IPS DF 6.9 (cell line): Measurements from ENCODE around the gene ACTBL2.
"Not testable (repeated sequence)": the region's sequence is repeated elsewhere in the genome, so short reads cannot be mapped to it uniquely, and the experiment has no call there.

Source experiments
- DNase-seq: peaks from one replicate; pipeline ENCODE4 v3.0.0-alpha.2; 2013; ENCODE audit warnings: low read depth, low spot score
- H3K27ac ChIP-seq: one replicate; pipeline ENCODE4 v1.5.1; 2013; ENCODE audit warnings: low read length, control low read depth
- H3K27me3 ChIP-seq: 2 replicates; pipeline ENCODE4 v1.6.1; 2013; ENCODE audit warnings: mild to moderate bottlenecking, low read length; ENCODE audit not compliant: control insufficient read depth, insufficient read depth
- H3K36me3 ChIP-seq: 2 replicates; pipeline ENCODE4 v1.6.1; 2013; ENCODE audit warnings: low read length; ENCODE audit not compliant: control insufficient read depth, insufficient read depth
- H3K4me1 ChIP-seq: 2 replicates; pipeline ENCODE4 v1.6.1; 2013; ENCODE audit warnings: low read length; ENCODE audit not compliant: control insufficient read depth, insufficient read depth
- H3K4me3 ChIP-seq: 2 replicates; pipeline ENCODE4 v1.5.1; 2013; ENCODE audit warnings: mild to moderate bottlenecking, low read length
- H3K9me3 ChIP-seq: 2 replicates; pipeline ENCODE4 v1.6.1; 2013; ENCODE audit warnings: low read length, inconsistent platforms; ENCODE audit not compliant: control insufficient read depth, insufficient read depth
- WGBS: extraction: QIAGEN DNeasy Blood & Tissue Kit; methylation state at CpG from one replicate; pipeline ENCODE4 v1.1.7; 2013; ENCODE audit warnings: mixed read lengths, missing lambda C conversion rate; ENCODE audit not compliant: insufficient read length, insufficient coverage; 5-methylcytosine and 5-hydroxymethylcytosine counted together

ACTBL2 gene

GRCh38 chr5:57468481-57469163 is 14.0 kb downstream of the ACTBL2 start:
- H3K27ac ChIP-seq: no peak overlapping the region
- WGBS: no CpG with 5 or more reads among the region's 5 CpGs
- DNase-seq: no peak
- H3K4me3 ChIP-seq: no peak overlapping the region
- no peaks in the 10 kb centered on the region for H3K36me3 ChIP-seq
- no peaks in the 10 kb centered on the region for H3K9me3 ChIP-seq
- no peaks in the 10 kb centered on the region for H3K4me1 ChIP-seq
- H3K27me3 ChIP-seq: no peaks in the 10 kb centered on the region

GRCh38 chr5:57466544-57466943 is 16.1 kb downstream of the ACTBL2 start:
- H3K4me1 ChIP-seq: no peaks in the 10 kb centered on the region
- H3K27me3 ChIP-seq: no peaks in the 10 kb centered on the region
- no peaks in the 10 kb centered on the region for H3K9me3 ChIP-seq
- no peak for DNase-seq
- H3K27ac ChIP-seq: no peak overlapping the region
- no CpG with 5 or more reads among the region's 3 CpGs for WGBS
- no peaks in the 10 kb centered on the region for H3K36me3 ChIP-seq
- H3K4me3 ChIP-seq: no peak overlapping the region

- WGBS: no CpG with 5 or more reads among the region's 3 CpGs
- H3K9me3 ChIP-seq, H3K27me3 ChIP-seq, DNase-seq, H3K4me1 ChIP-seq, H3K4me3 ChIP-seq, H3K27ac ChIP-seq, H3K36me3 ChIP-seq: not testable (repeated sequence)
Measured at GRCh38 chr5:57460056-57460455, 22.6 kb downstream of the ACTBL2 start.

GRCh38 chr5:57458443-57458842 is 24.2 kb downstream of the ACTBL2 start:
- H3K36me3 ChIP-seq: no peaks in the 10 kb centered on the region
- H3K27me3 ChIP-seq: no peaks in the 10 kb centered on the region
- H3K27ac ChIP-seq: no peak overlapping the region
- H3K4me1 ChIP-seq: no peaks in the 10 kb centered on the region; the same call in 1 of the 2 replicates
- DNase-seq: no peak
- H3K4me3 ChIP-seq: no peak overlapping the region
- no peaks in the 10 kb centered on the region for H3K9me3 ChIP-seq

GRCh38 chr5:57456531-57457135 is 26.0 kb downstream of the ACTBL2 start:
- no CpG with 5 or more reads among the region's 5 CpGs for WGBS
- DNase-seq: no peak
- H3K27ac ChIP-seq: no peak overlapping the region
- H3K4me3 ChIP-seq: no peak overlapping the region
- no peaks in the 10 kb centered on the region for H3K27me3 ChIP-seq
- H3K9me3 ChIP-seq: no peaks in the 10 kb centered on the region
- no peaks in the 10 kb centered on the region for H3K36me3 ChIP-seq
- no peaks in the 10 kb centered on the region; the same call in 1 of the 2 replicates for H3K4me1 ChIP-seq

- no peaks in the 10 kb centered on the region for H3K9me3 ChIP-seq
- H3K27me3 ChIP-seq: no peaks in the 10 kb centered on the region
- no peak overlapping the region for H3K27ac ChIP-seq
- H3K36me3 ChIP-seq: no peaks in the 10 kb centered on the region
- H3K4me1 ChIP-seq: no peaks in the 10 kb centered on the region; the same call in 1 of the 2 replicates
- no peak for DNase-seq
- H3K4me3 ChIP-seq: no peak overlapping the region
- no CpG with 5 or more reads among the region's 16 CpGs for WGBS
Measured at GRCh38 chr5:57455511-57456455, 26.8 kb downstream of the ACTBL2 start.

GRCh38 chr5:57454896-57455295 is 27.7 kb downstream of the ACTBL2 start:
- DNase-seq: no peak
- H3K27ac ChIP-seq: no peak overlapping the region
- no peaks in the 10 kb centered on the region; the same call in 1 of the 2 replicates for H3K4me1 ChIP-seq
- H3K9me3 ChIP-seq: no peaks in the 10 kb centered on the region
- H3K4me3 ChIP-seq: no peak overlapping the region
- H3K36me3 ChIP-seq: no peaks in the 10 kb centered on the region
- H3K27me3 ChIP-seq: no peaks in the 10 kb centered on the region

- WGBS: no CpG with 5 or more reads among the region's 4 CpGs
- Histone ChIP-seq H3K9me3 (no peaks in the 10 kb centered on the region), H3K4me1 (no peaks in the 10 kb centered on the region; the same call in 1 of the 2 replicates), H3K36me3 (no peaks in the 10 kb centered on the region), H3K4me3 (no peak overlapping the region), H3K27ac (no peak overlapping the region), H3K27me3 (no peaks in the 10 kb centered on the region)
- DNase-seq: no peak
Measured at GRCh38 chr5:57453728-57454127, 28.9 kb downstream of the ACTBL2 start.

- Histone ChIP-seq H3K4me1 (no peaks in the 10 kb centered on the region; the same call in 1 of the 2 replicates), H3K36me3 (no peaks in the 10 kb centered on the region), H3K27ac (no peak overlapping the region), H3K27me3 (no peaks in the 10 kb centered on the region), H3K9me3 (no peaks in the 10 kb centered on the region), H3K4me3 (no peak overlapping the region)
- DNase-seq: no peak
Measured at GRCh38 chr5:57452885-57453284, 29.7 kb downstream of the ACTBL2 start.

GRCh38 chr5:57450991-57451876 is 31.4 kb downstream of the ACTBL2 start:
- no CpG with 5 or more reads among the region's 4 CpGs for WGBS
- H3K27me3 ChIP-seq: no peaks in the 10 kb centered on the region
- H3K4me3 ChIP-seq: no peak overlapping the region
- H3K9me3 ChIP-seq: no peaks in the 10 kb centered on the region
- H3K4me1 ChIP-seq: no peaks in the 10 kb centered on the region
- H3K27ac ChIP-seq: no peak overlapping the region
- no peak for DNase-seq
- H3K36me3 ChIP-seq: no peaks in the 10 kb centered on the region
